PC-3 (cell line): ENCODE data around the gene AKNA. TPM values are rescaled to one million over a fixed set of nuclear protein-coding genes. Genes with fewer than 3 reads are reported as not detected.

ENCODE experiments used
- ATAC-seq: fragments of 200-7000 bp; cut with Tn5 transposase; 2 replicates; pipeline ENCODE4 v1.9.1; 2020; ENCODE audit warnings: mild to moderate bottlenecking, moderate library complexity
- BruUV-seq: library from RNA; stranded (reverse); fragments of 400-500 nt; replicated peaks from 2 replicates; lab custom pipeline; 2021; lab: Mats Ljungman, UMichigan
- CTCF ChIA-PET: fragments of 300-600 bp; sonication (Branson Sonifier 250); formaldehyde crosslinking; loops from one replicate; lab custom pipeline; 2022; ENCODE audit warnings: antibody characterized with exemption; lab: Charles Lee
- POLR2A ChIA-PET: fragments of 300-600 bp; sonication (Branson Sonifier 250); formaldehyde crosslinking; loops from one replicate; lab custom pipeline; 2022; ENCODE audit warnings: antibody characterized with exemption; ENCODE audit not compliant: unreplicated experiment; lab: Charles Lee
- DNase-seq: peaks from one replicate; pipeline ENCODE4 v3.0.0-alpha.2; 2015
- H2AFZ ChIP-seq: fragments of 300-600 bp; sonication (generic); 2 replicates; pipeline ENCODE4 v1.6.0; 2016; ENCODE audit warnings: antibody characterized with exemption, low read length
- H3F3A ChIP-seq: fragments of 300-600 bp; sonication (generic); one replicate; pipeline ENCODE4 v1.6.0; 2017; ENCODE audit warnings: antibody characterized with exemption, low read length, control low read depth, mild to moderate bottlenecking; ENCODE audit not compliant: unreplicated experiment
- H3K27ac ChIP-seq: fragments of 300-600 bp; sonication (generic); 2 replicates; pipeline ENCODE4 v1.5.1; 2016; ENCODE audit warnings: mild to moderate bottlenecking, low read length
- H3K27me3 ChIP-seq: fragments of 300-600 bp; sonication (generic); 2 replicates; pipeline ENCODE4 v1.6.1; 2016; ENCODE audit warnings: low read length, mixed read lengths
- H3K36me3 ChIP-seq: fragments of 300-600 bp; sonication (generic); 2 replicates; pipeline ENCODE4 v1.6.1; 2016; ENCODE audit warnings: low read depth, mixed run types, low read length, mixed read lengths
- H3K4me1 ChIP-seq: fragments of 300-600 bp; sonication (generic); 2 replicates; pipeline ENCODE4 v1.5.1; 2016; ENCODE audit warnings: low read length; ENCODE audit not compliant: insufficient read depth
- H3K4me2 ChIP-seq: fragments of 300-600 bp; sonication (generic); 2 replicates; pipeline ENCODE4 v1.6.0; 2016; ENCODE audit warnings: low read length
- H3K4me3 ChIP-seq: fragments of 300-600 bp; sonication (generic); 2 replicates; pipeline ENCODE4 v1.5.1; 2016; ENCODE audit warnings: mild to moderate bottlenecking, low read length, mixed read lengths
- H3K79me2 ChIP-seq: fragments of 300-600 bp; sonication (generic); 2 replicates; pipeline ENCODE4 v1.6.1; 2017; ENCODE audit warnings: low read length, mixed read lengths
- H3K9ac ChIP-seq: fragments of 300-600 bp; sonication (generic); 2 replicates; pipeline ENCODE4 v1.6.0; 2016; ENCODE audit warnings: mild to moderate bottlenecking, low read length
- H3K9me2 ChIP-seq: fragments of 300-600 bp; sonication (generic); replicated peaks from 2 replicates; pipeline ENCODE4 v1.6.1; 2016; ENCODE audit warnings: mixed run types, low read length, mixed read lengths
- H3K9me3 ChIP-seq: fragments of 300-600 bp; sonication (generic); 2 replicates; pipeline ENCODE4 v1.6.1; 2016; ENCODE audit warnings: low read length, mixed read lengths
- H4K20me1 ChIP-seq: fragments of 300-600 bp; sonication (generic); 2 replicates; pipeline ENCODE4 v1.6.1; 2016; ENCODE audit warnings: low read length, mixed read lengths
- CTCF ChIP-seq: fragments of 300-600 bp; sonication (generic); conservative IDR thresholded peaks from 2 replicates; pipeline ENCODE4 v1.5.1; 2017; ENCODE audit warnings: antibody characterized with exemption, low read depth, mild to moderate bottlenecking, low read length
- EZH2 ChIP-seq: fragments of 300-600 bp; sonication (generic); IDR thresholded peaks from one replicate; pipeline ENCODE4 v1.6.1; 2017; ENCODE audit warnings: antibody characterized with exemption, mild to moderate bottlenecking, low read length; ENCODE audit not compliant: unreplicated experiment
- EZH2phosphoT487 ChIP-seq: fragments of 300-600 bp; sonication (generic); IDR thresholded peaks from 2 replicates; pipeline ENCODE4 v1.6.1; 2018; ENCODE audit warnings: mild to moderate bottlenecking, antibody characterized with exemption, low read length, borderline replicate concordance
- intact Hi-C: fragments of 100-400 bp; cut with micrococcal nuclease; formaldehyde crosslinking; loops from 2 replicates; pipeline ENCODE4 v1.9.0; 2023
- total RNA-seq: library from RNA; depleted of rRNA; stranded (reverse); fragments of >200 nt; gene quantifications from 2 replicates; pipeline ENCODE4 v1.2.3, GENCODE V29; 2014

AKNA gene
- total RNA-seq, 1 experiment from 2014 or later = 9.1 TPM

- intact Hi-C loops = no loop called here
- H3K79me2 ChIP-seq = no peaks in the 10 kb centered on the region
- BruUV-seq = no TSS peak
- ATAC-seq (no peak), DNase-seq (no peak)
- H3K4me2 ChIP-seq = no peak overlapping the region
- H2AFZ ChIP-seq = no peak overlapping the region
- H3K36me3 ChIP-seq = no peaks in the 10 kb centered on the region
- no peaks in the 10 kb centered on the region for H3K9me3 ChIP-seq
- ChIA-PET CTCF (no interaction called here), POLR2A (no interaction called here)
- no peak overlapping the region for H3K27ac ChIP-seq
- no peak overlapping the region for H3K9ac ChIP-seq
- H3K9me2 ChIP-seq = no peaks in the 10 kb centered on the region
- H3K4me1 ChIP-seq = peaks cover 19% of the 10 kb centered on the region
- no peaks in the 10 kb centered on the region for H3K27me3 ChIP-seq
- TF ChIP-seq EZH2phosphoT487 = no peak
- no peak for TF ChIP-seq CTCF
- TF ChIP-seq EZH2 = no peak
- H3K4me3 ChIP-seq = no peak overlapping the region
- H3F3A ChIP-seq = no peaks in the 10 kb centered on the region
- H4K20me1 ChIP-seq = no peaks in the 10 kb centered on the region
Observed at GRCh38 chr9:114383521-114384231, 4.1 kb downstream of the AKNA start.

GRCh38 chr9:114382699-114383520 lies 4.9 kb downstream of the AKNA start:
- Histone ChIP-seq H3K27me3 (no peaks in the 10 kb centered on the region), H3F3A (no peaks in the 10 kb centered on the region), H2AFZ (no peak overlapping the region), H3K4me1 (peaks cover 19% of the 10 kb centered on the region), H3K9me3 (no peaks in the 10 kb centered on the region), H3K4me2 (no peak overlapping the region), H3K9me2 (no peaks in the 10 kb centered on the region), H3K79me2 (no peaks in the 10 kb centered on the region), H3K9ac (no peak overlapping the region), H3K4me3 (no peak overlapping the region), H4K20me1 (no peaks in the 10 kb centered on the region), H3K36me3 (no peaks in the 10 kb centered on the region), H3K27ac (no peak overlapping the region)
- DNase-seq = no peak
- ChIA-PET CTCF (no interaction called here), POLR2A (no interaction called here)
- intact Hi-C loops = no loop called here
- no peak for ATAC-seq
- no peak for TF ChIP-seq CTCF
- TF ChIP-seq EZH2phosphoT487 = no peak
- TF ChIP-seq EZH2 = no peak
- no TSS peak for BruUV-seq

- POLR2A ChIA-PET = no interaction called here
- no TSS peak for BruUV-seq
- Histone ChIP-seq H3K9ac (no peak overlapping the region), H4K20me1 (no peaks in the 10 kb centered on the region), H3K79me2 (no peaks in the 10 kb centered on the region), H3F3A (no peaks in the 10 kb centered on the region), H2AFZ (no peak overlapping the region), H3K9me3 (no peaks in the 10 kb centered on the region), H3K4me2 (no peak overlapping the region), H3K4me1 (no peaks in the 10 kb centered on the region), H3K36me3 (no peaks in the 10 kb centered on the region; the same call in 1 of the 2 replicates), H3K27me3 (no peaks in the 10 kb centered on the region), H3K4me3 (no peak overlapping the region), H3K9me2 (no peaks in the 10 kb centered on the region), H3K27ac (no peak overlapping the region)
- DNase-seq (no peak), ATAC-seq (no peak)
- CTCF ChIA-PET = no interaction called here
- intact Hi-C loops = no loop called here
- TF ChIP-seq EZH2 = no peak
- TF ChIP-seq CTCF = no peak
- no peak for TF ChIP-seq EZH2phosphoT487
Observed at GRCh38 chr9:114378883-114379282, 8.9 kb downstream of the AKNA start.
